GM19351 (cell line): ENCODE results near the gene GSTM1.
"Not testable (repeated sequence)": the region's sequence is repeated elsewhere in the genome, so short reads cannot be mapped to it uniquely, and the experiment has no call there.

Experiments used
- ATAC-seq: cut with Tn5 transposase; IDR thresholded peaks from one replicate; pipeline ENCODE4 v1.9.1; 2021; ENCODE audit warnings: mild to moderate bottlenecking, moderate library complexity; ENCODE audit not compliant: unreplicated experiment

The GSTM1 gene

GRCh38 chr1:109659997-109660690, 27.5 kb upstream of the GSTM1 start:
- no peak for ATAC-seq

GRCh38 chr1:109660691-109661026, 27.0 kb upstream of the GSTM1 start:
- not testable (repeated sequence) for ATAC-seq

GRCh38 chr1:109661391-109661790, 26.2 kb upstream of the GSTM1 start:
- ATAC-seq, result no peak

GRCh38 chr1:109664671-109665070, 22.9 kb upstream of the GSTM1 start:
- ATAC-seq, result no peak

GRCh38 chr1:109667452-109668122, 20.0 kb upstream of the GSTM1 start, which contains the start of gene GSTM2:
Gene GSTM2, plus strand, starts transcription at chr1:109668057. Its CDS starts 59 bp downstream, at chr1:109668116.
- ATAC-seq, result peak; percentile 77

- ATAC-seq, result no peak
Observed at GRCh38 chr1:109668123-109668775, 19.4 kb upstream of the GSTM1 start.

GRCh38 chr1:109669246-109669948, 18.2 kb upstream of the GSTM1 start:
- ATAC-seq, result no peak

GRCh38 chr1:109669949-109670302, 17.7 kb upstream of the GSTM1 start:
- ATAC-seq, result not testable (repeated sequence)

GRCh38 chr1:109671067-109671466, 16.6 kb upstream of the GSTM1 start:
- no peak for ATAC-seq

- not testable (repeated sequence) for ATAC-seq
Observed at GRCh38 chr1:109673861-109674260, 13.8 kb upstream of the GSTM1 start.

GRCh38 chr1:109676683-109677381, 10.8 kb upstream of the GSTM1 start:
- ATAC-seq, result not testable (repeated sequence)

GRCh38 chr1:109677459-109677858, 10.2 kb upstream of the GSTM1 start:
- no peak for ATAC-seq

GRCh38 chr1:109678637-109679036, 9.0 kb upstream of the GSTM1 start:
- ATAC-seq, result not testable (repeated sequence)

GRCh38 chr1:109684777-109685176, 2.8 kb upstream of the GSTM1 start:
- ATAC-seq, result not testable (repeated sequence)

GRCh38 chr1:109685399-109685798, 2.2 kb upstream of the GSTM1 start:
- ATAC-seq, result not testable (repeated sequence)

GRCh38 chr1:109685890-109686289, 1.7 kb upstream of the GSTM1 start:
- ATAC-seq, result not testable (repeated sequence)

GRCh38 chr1:109687109-109687508, 508 bp upstream of the GSTM1 start:
- not testable (repeated sequence) for ATAC-seq

- no peak for ATAC-seq
Observed at GRCh38 chr1:109689844-109690405, 2.3 kb downstream of the GSTM1 start.

- ATAC-seq, result no peak
Observed at GRCh38 chr1:109691759-109692158, 4.1 kb downstream of the GSTM1 start.

- not testable (repeated sequence) for ATAC-seq
Observed at GRCh38 chr1:109694400-109694799, 6.8 kb downstream of the GSTM1 start.
